ENCODE measurements around the gene CDKN2AIPNL. TPM values are rescaled to one million over a fixed set of nuclear protein-coding genes. Genes with fewer than 3 reads are reported as not detected.

Gene CDKN2AIPNL
- total and polyA plus RNA-seq, 2 of the 13 experiments (the other 11 are each of a cell fraction or from before 2014, with no cell fraction given): 17.4 to 46.5 TPM

- TF ChIP-seq, protein P1, sequence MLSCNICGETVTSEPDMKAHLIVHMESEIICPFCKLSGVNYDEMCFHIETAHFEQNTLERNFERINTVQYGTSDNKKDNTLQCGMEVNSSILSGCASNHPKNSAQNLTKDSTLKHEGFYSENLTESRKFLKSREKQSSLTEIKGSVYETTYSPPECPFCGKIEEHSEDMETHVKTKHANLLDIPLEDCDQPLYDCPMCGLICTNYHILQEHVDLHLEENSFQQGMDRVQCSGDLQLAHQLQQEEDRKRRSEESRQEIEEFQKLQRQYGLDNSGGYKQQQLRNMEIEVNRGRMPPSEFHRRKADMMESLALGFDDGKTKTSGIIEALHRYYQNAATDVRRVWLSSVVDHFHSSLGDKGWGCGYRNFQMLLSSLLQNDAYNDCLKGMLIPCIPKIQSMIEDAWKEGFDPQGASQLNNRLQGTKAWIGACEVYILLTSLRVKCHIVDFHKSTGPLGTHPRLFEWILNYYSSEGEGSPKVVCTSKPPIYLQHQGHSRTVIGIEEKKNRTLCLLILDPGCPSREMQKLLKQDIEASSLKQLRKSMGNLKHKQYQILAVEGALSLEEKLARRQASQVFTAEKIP (CRISPR knock-in tag; IDR thresholded peaks at IDR 0.05; ENCODE audit: borderline replicate concordance): no peak
- TF ChIP-seq ELK4 (CRISPR knock-in tag; IDR thresholded peaks at IDR 0.05; ENCODE audit: borderline replicate concordance) (no peak), MXI1 (IDR thresholded peaks at IDR 0.05; ENCODE audit: borderline replicate concordance, low read depth, low read length) (peak; percentile 73; the same call in 1 of the 3 replicates), MXD3 (CRISPR knock-in tag; IDR thresholded peaks at IDR 0.05) (peak; percentile 85; the same call in 1 of the 2 replicates), MXD4 (CRISPR knock-in tag; IDR thresholded peaks at IDR 0.05) (no peak; the same call in 1 of the 2 replicates), RFX1 (IDR thresholded peaks at IDR 0.05) (no peak), SRF (IDR thresholded peaks at IDR 0.05; ENCODE audit: low read depth, low read length) (no peak), ZNF281 (CRISPR knock-in tag; IDR thresholded peaks at IDR 0.05; ENCODE audit: borderline replicate concordance) (peak; percentile 37), ZNF792 (CRISPR knock-in tag; IDR thresholded peaks at IDR 0.05) (peak; percentile 66; the same call in 1 of the 2 replicates), ZNF343 (CRISPR knock-in tag; IDR thresholded peaks at IDR 0.05) (peak; percentile 10; the same call in 1 of the 2 replicates), CCDC6 (CRISPR knock-in tag; IDR thresholded peaks at IDR 0.05) (peak; percentile 78), ZBTB3 (CRISPR knock-in tag; IDR thresholded peaks at IDR 0.05; ENCODE audit: borderline replicate concordance, low read depth) (peak; percentile 55; the same call in 1 of the 2 replicates), SALL1 (CRISPR knock-in tag; IDR thresholded peaks at IDR 0.05) (peak; percentile 73; the same call in 1 of the 2 replicates), NKX3-1 (CRISPR knock-in tag; IDR thresholded peaks at IDR 0.05) (peak; percentile 87; the same call in 1 of the 2 replicates), MATR3 (CRISPR knock-in tag; IDR thresholded peaks at IDR 0.05) (no peak), ZNF747 (CRISPR knock-in tag; IDR thresholded peaks at IDR 0.05; ENCODE audit: borderline replicate concordance) (no peak)
- TF ChIP-seq, protein P2, sequence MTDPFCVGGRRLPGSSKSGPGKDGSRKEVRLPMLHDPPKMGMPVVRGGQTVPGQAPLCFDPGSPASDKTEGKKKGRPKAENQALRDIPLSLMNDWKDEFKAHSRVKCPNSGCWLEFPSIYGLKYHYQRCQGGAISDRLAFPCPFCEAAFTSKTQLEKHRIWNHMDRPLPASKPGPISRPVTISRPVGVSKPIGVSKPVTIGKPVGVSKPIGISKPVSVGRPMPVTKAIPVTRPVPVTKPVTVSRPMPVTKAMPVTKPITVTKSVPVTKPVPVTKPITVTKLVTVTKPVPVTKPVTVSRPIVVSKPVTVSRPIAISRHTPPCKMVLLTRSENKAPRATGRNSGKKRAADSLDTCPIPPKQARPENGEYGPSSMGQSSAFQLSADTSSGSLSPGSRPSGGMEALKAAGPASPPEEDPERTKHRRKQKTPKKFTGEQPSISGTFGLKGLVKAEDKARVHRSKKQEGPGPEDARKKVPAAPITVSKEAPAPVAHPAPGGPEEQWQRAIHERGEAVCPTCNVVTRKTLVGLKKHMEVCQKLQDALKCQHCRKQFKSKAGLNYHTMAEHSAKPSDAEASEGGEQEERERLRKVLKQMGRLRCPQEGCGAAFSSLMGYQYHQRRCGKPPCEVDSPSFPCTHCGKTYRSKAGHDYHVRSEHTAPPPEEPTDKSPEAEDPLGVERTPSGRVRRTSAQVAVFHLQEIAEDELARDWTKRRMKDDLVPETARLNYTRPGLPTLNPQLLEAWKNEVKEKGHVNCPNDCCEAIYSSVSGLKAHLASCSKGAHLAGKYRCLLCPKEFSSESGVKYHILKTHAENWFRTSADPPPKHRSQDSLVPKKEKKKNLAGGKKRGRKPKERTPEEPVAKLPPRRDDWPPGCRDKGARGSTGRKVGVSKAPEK (CRISPR knock-in tag; IDR thresholded peaks at IDR 0.05; ENCODE audit: borderline replicate concordance): no peak
- TF ChIP-seq, protein P3, sequence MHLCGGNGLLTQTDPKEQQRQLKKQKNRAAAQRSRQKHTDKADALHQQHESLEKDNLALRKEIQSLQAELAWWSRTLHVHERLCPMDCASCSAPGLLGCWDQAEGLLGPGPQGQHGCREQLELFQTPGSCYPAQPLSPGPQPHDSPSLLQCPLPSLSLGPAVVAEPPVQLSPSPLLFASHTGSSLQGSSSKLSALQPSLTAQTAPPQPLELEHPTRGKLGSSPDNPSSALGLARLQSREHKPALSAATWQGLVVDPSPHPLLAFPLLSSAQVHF (CRISPR knock-in tag; IDR thresholded peaks at IDR 0.05): peak; percentile 55; the same call in 1 of the 2 replicates
Observed at GRCh38 chr5:134370871-134371833, 40.5 kb downstream of the CDKN2AIPNL start, which contains the start of gene UBE2B (continued).

Measured in HepG2 (cell line).